Sigmoid colon (tissue), 4 donors: ENCODE data around the gene GALNT6.

Experiments
- CTCF ChIP-seq, 4 experiments: fragments of 450-650 bp in 3 of 4; fragments of 200-600 bp in 1 of 4; IDR thresholded peaks; one replicate each; pipeline ENCODE4 v1.5.1; 2016 to 2019; ENCODE audit warnings: antibody characterized with exemption in 4 of 4, mild to moderate bottlenecking in 3 of 4, moderate library complexity in 2 of 4
- EP300 ChIP-seq, 4 donors: sonication (generic); formaldehyde crosslinking; IDR thresholded peaks; one replicate each; pipeline ENCODE4 v1.6.1; 2017; ENCODE audit warnings: antibody characterized with exemption in 4 of 4
- POLR2A ChIP-seq, 2 donors: fragments of 450-650 bp; IDR thresholded peaks; one replicate each; pipeline ENCODE4 v1.6.1; 2016; ENCODE audit warnings: antibody characterized with exemption in 2 of 2, mild to moderate bottlenecking in 2 of 2, moderate library complexity in 2 of 2

- no peak for TF ChIP-seq CTCF (IDR thresholded peaks at IDR 0.05)
- no peak for TF ChIP-seq EP300 (IDR thresholded peaks at IDR 0.05)
- TF ChIP-seq POLR2A (IDR thresholded peaks at IDR 0.05): no peak
These were observed 16.4 kb downstream of the GALNT6 start for GRCh38 chr12:51374856-51375255.
